Caco-2 (cell line): ENCODE data around the gene BCAR1. TPM values are rescaled to one million over a fixed set of nuclear protein-coding genes. Genes with fewer than 3 reads are reported as not detected.
"Not testable (repeated sequence)": the region's sequence is repeated elsewhere in the genome, so short reads cannot be mapped to it uniquely, and the experiment has no call there.

ENCODE experiments used
- BruUV-seq: library from RNA; stranded (reverse); fragments of 400-500 nt; replicated peaks from 2 replicates; lab custom pipeline; 2021; lab: Mats Ljungman, UMichigan
- CTCF ChIA-PET: fragments of 300-600 bp; sonication (Branson Sonifier 250); formaldehyde crosslinking; loops from one replicate; lab custom pipeline; 2022; ENCODE audit warnings: antibody characterized with exemption; lab: Charles Lee
- POLR2A ChIA-PET: fragments of 300-600 bp; sonication (Branson Sonifier 250); formaldehyde crosslinking; loops from one replicate; lab custom pipeline; 2022; ENCODE audit warnings: antibody characterized with exemption; lab: Charles Lee
- DNase-seq, 2 experiments: peaks; one replicate each; pipeline versions ENCODE4 v3.0.0 to v3.0.0-alpha.2; 2020 to 2022
- H3K27me3 ChIP-seq: replicated peaks from 2 replicates; pipeline ENCODE4 v1.6.0; 2011; ENCODE audit warnings: low read length; ENCODE audit not compliant: control insufficient read depth, insufficient read depth
- H3K36me3 ChIP-seq: 2 replicates; pipeline ENCODE4 v1.5.1; 2011; ENCODE audit warnings: low read length; ENCODE audit not compliant: control insufficient read depth, insufficient read depth
- H3K4me1 ChIP-seq: fragments of 250-450 bp; sonication (Bioruptor Pico); 2 replicates; pipeline ENCODE4 v1.5.1; 2020; ENCODE audit warnings: mild to moderate bottlenecking
- H3K4me3 ChIP-seq: 2 replicates; pipeline ENCODE4 v1.5.1; 2011; ENCODE audit warnings: low read depth, mild to moderate bottlenecking, control low read depth, low read length
- H3K9me3 ChIP-seq: fragments of 250-450 bp; sonication (Bioruptor Pico); 2 replicates; pipeline ENCODE4 v1.5.1; 2020; ENCODE audit warnings: mild to moderate bottlenecking, moderate library complexity
- H3K27ac Mint-ChIP-seq: one replicate; pipeline ENCODE4 v1.8.0; 2022; ENCODE audit warnings: mixed read lengths; ENCODE audit not compliant: unreplicated experiment
- H3K27me3 Mint-ChIP-seq: one replicate; pipeline ENCODE4 v1.8.0; 2022; ENCODE audit warnings: mixed read lengths; ENCODE audit not compliant: insufficient read depth, unreplicated experiment
- H3K36me3 Mint-ChIP-seq: one replicate; pipeline ENCODE4 v1.8.0; 2022; ENCODE audit warnings: mild to moderate bottlenecking, mixed read lengths; ENCODE audit not compliant: insufficient read depth, unreplicated experiment
- H3K4me1 Mint-ChIP-seq: one replicate; pipeline ENCODE4 v1.8.0; 2022; ENCODE audit warnings: low read depth, mixed read lengths; ENCODE audit not compliant: unreplicated experiment
- H3K4me3 Mint-ChIP-seq: one replicate; pipeline ENCODE4 v1.8.0; 2022; ENCODE audit warnings: mild to moderate bottlenecking, moderate library complexity, mixed read lengths; ENCODE audit not compliant: unreplicated experiment
- H3K9me3 Mint-ChIP-seq: one replicate; pipeline ENCODE4 v1.8.0; 2022; ENCODE audit warnings: mixed read lengths; ENCODE audit not compliant: unreplicated experiment
- CTCF ChIP-seq, 2 experiments: fragments of 200-600 bp in 1 of 2; IDR thresholded peaks; 1 replicate in 1 of 2; 2 replicates in 1 of 2; pipeline versions ENCODE4 v1.5.1 to v1.8.0; 2011 to 2022; ENCODE audit warnings: antibody characterized with exemption in 1 of 2, control low read depth in 1 of 2, inconsistent platforms in 1 of 2, low read depth in 1 of 2, low read length in 1 of 2, mild to moderate bottlenecking in 1 of 2, moderate library complexity in 1 of 2; ENCODE audit not compliant: insufficient read depth in 1 of 2, severe bottlenecking in 1 of 2, unreplicated experiment in 1 of 2
- intact Hi-C: fragments of 100-400 bp; cut with micrococcal nuclease; formaldehyde crosslinking; loops from one replicate; pipeline ENCODE4 v1.10.0; 2022; ENCODE audit not compliant: unreplicated experiment
- total RNA-seq: library from RNA; stranded (reverse); gene quantifications from 2 replicates; pipeline ENCODE4 v1.2.3, GENCODE V29; 2022

BCAR1 gene
- total RNA-seq, 1 experiment from 2014 or later, result 95.5 TPM

- POLR2A ChIA-PET, result interaction anchor here (0.6 kb wide), 1 partner anchor 420 kb away, joined by 3 read pairs; no protein-coding TSS in a partner anchor
- intact Hi-C loops, result no loop called here
- Histone ChIP-seq H3K9me3 (no peaks in the 10 kb centered on the region), H3K27me3 (no peaks in the 10 kb centered on the region), H3K4me3 (no peak overlapping the region), H3K4me1 (no peaks in the 10 kb centered on the region), H3K36me3 (no peaks in the 10 kb centered on the region)
- BruUV-seq, result no TSS peak
- no peaks in the 10 kb centered on the region for H3K27me3 Mint-ChIP-seq
- no peak overlapping the region for H3K27ac Mint-ChIP-seq
- CTCF ChIA-PET, result interaction anchor here (1.7 kb wide), 1 partner anchor 11 kb away, joined by 5 read pairs; no protein-coding TSS in a partner anchor
- H3K4me3 Mint-ChIP-seq, result no peak overlapping the region
- DNase-seq, result no peak
- TF ChIP-seq CTCF (IDR thresholded peaks at IDR 0.05; ENCODE audit: insufficient read depth in 1 of 2, low read depth in 1 of 2, low read length in 1 of 2, severe bottlenecking in 1 of 2, unreplicated experiment in 1 of 2), result no peak
- no peaks in the 10 kb centered on the region for H3K9me3 Mint-ChIP-seq
- peaks cover 6% of the 10 kb centered on the region for H3K36me3 Mint-ChIP-seq
- H3K4me1 Mint-ChIP-seq, result no peaks in the 10 kb centered on the region
Measured at GRCh38 chr16:75209944-75210343, 41.5 kb downstream of the BCAR1 start.

DNA sequence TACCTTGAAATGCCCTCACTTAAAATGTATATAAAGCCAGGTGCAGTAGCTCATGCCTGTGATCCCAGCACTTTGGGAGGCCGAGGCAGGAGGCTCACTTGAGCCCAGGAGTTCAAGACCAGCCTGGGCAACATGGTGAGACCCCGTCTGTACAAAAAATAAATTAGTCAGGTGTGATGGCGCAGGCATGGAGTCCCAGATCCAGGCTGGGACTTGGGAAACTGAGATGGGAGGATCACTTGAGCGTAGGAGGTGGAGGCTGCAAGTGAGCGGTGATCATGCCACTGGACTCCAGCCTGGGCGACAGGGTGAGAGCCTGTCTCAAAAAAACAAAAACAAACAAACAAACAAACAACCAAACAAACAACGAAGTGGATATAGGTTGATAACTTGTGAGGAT lies 41.9 kb downstream of the BCAR1 start:
- intact Hi-C loops, result not testable (repeated sequence)

DNA sequence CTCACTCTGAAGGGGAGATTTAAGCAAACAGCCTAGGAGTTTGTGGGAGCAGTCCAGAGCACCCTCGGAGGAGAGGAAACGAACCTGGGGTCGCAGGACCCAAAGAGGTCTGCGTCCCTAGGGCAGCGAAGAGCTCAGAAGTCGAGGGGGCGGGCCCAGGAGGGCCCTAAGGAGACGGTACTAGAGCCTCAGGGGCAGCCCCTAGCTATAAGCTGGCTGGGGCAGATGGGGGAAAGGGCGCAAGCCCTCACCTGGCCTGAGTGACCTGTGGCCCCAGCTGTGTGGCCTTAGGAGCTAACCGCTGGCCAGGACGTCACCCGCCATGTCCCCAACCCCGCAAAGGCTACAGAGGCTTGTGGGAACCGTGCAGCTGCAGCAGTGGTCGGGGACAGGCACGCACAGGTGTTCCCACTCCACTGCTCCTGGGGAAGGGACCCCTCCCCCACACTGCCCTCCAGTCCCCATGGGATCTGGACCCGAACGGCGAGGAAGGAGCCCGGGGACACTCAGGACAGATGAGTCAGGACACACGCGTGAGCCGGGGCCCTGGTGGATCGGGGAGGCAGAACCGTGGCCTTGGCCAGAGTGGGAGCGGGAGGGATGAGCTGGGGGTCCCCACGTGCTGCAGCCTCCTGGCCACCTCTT lies 42.4 kb downstream of the BCAR1 start:
- peaks cover 6% of the 10 kb centered on the region for H3K36me3 Mint-ChIP-seq
- Histone ChIP-seq H3K36me3 (no peaks in the 10 kb centered on the region), H3K4me1 (no peaks in the 10 kb centered on the region), H3K4me3 (no peak overlapping the region), H3K9me3 (no peaks in the 10 kb centered on the region), H3K27me3 (no peaks in the 10 kb centered on the region)
- no peak overlapping the region for H3K4me3 Mint-ChIP-seq
- ChIA-PET POLR2A (interaction anchor here (0.6 kb wide), 2 partner anchors 356 to 419 kb away, joined by 3 to 4 read pairs; no protein-coding TSS in a partner anchor), CTCF (interaction anchor here (1.7 kb wide), 1 partner anchor 10 kb away, joined by 5 read pairs; no protein-coding TSS in a partner anchor)
- no peaks in the 10 kb centered on the region for H3K27me3 Mint-ChIP-seq
- intact Hi-C loops, result no loop called here
- TF ChIP-seq CTCF (IDR thresholded peaks at IDR 0.05; ENCODE audit: insufficient read depth in 1 of 2, low read depth in 1 of 2, low read length in 1 of 2, severe bottlenecking in 1 of 2, unreplicated experiment in 1 of 2), result no peak
- BruUV-seq, result no TSS peak
- no peak overlapping the region for H3K27ac Mint-ChIP-seq
- no peaks in the 10 kb centered on the region for H3K9me3 Mint-ChIP-seq
- H3K4me1 Mint-ChIP-seq, result no peaks in the 10 kb centered on the region
- DNase-seq, result no peak

More for the DNA sequence above, 41.9 kb downstream of the BCAR1 start:
- not testable (repeated sequence) for H3K9me3 ChIP-seq, H3K4me1 ChIP-seq, H3K27ac Mint-ChIP-seq, H3K27me3 Mint-ChIP-seq, DNase-seq, H3K36me3 ChIP-seq, H3K27me3 ChIP-seq, H3K36me3 Mint-ChIP-seq, H3K4me1 Mint-ChIP-seq, H3K4me3 Mint-ChIP-seq, H3K9me3 Mint-ChIP-seq, H3K4me3 ChIP-seq, BruUV-seq
- POLR2A ChIA-PET, result interaction anchor here (0.6 kb wide), 1 partner anchor 420 kb away, joined by 3 read pairs; no protein-coding TSS in a partner anchor
- CTCF ChIA-PET, result interaction anchor here (1.7 kb wide), 1 partner anchor 10 kb away, joined by 5 read pairs; no protein-coding TSS in a partner anchor
